NB4 (cell line): Measurements from ENCODE around the gene LCN2.

Experiments
- DNase-seq: peaks from one replicate; pipeline ENCODE4 v3.0.0; 2010; ENCODE audit warnings: low read depth
- H3K4me3 ChIP-seq: one replicate; pipeline ENCODE4 v1.5.1; 2011; ENCODE audit warnings: mild to moderate bottlenecking, low read depth, low read length, moderate library complexity
- CTCF ChIP-seq: IDR thresholded peaks from one replicate; pipeline ENCODE4 v1.5.1; 2012; ENCODE audit warnings: low read depth, low read length
- MAX ChIP-seq: IDR thresholded peaks from 2 replicates; pipeline ENCODE4 v1.6.1; 2011; ENCODE audit warnings: low read depth, low read length
- MYC ChIP-seq: IDR thresholded peaks from 2 replicates; pipeline ENCODE4 v1.6.1; 2011; ENCODE audit warnings: low read depth, low read length
- POLR2A ChIP-seq: IDR thresholded peaks from 2 replicates; pipeline ENCODE4 v1.6.1; 2011; ENCODE audit warnings: mild to moderate bottlenecking; ENCODE audit not compliant: insufficient read length; ENCODE audit errors: extremely low read depth

Gene LCN2

DNA sequence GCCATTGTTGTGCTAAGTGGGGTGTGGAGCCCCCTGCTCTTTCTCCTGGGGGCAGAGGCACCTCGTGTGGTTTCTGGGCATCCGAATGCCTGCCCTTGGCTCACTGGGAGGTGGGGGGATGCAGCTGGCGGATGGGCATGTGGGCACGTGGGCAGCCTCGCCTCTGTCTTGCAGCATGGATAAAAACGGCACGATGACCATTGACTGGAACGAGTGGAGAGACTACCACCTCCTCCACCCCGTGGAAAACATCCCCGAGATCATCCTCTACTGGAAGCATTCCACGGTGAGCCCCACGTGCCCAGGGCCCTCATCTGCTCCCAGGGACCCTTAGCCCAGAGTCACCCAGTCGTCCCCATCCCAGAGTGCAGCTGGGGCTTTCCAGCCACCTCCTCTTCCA, 47.1 kb upstream of the LCN2 start:
- no peak overlapping the region for H3K4me3 ChIP-seq
- no peak for TF ChIP-seq MYC
- no peak for TF ChIP-seq CTCF
- TF ChIP-seq POLR2A, result no peak
- no peak for TF ChIP-seq MAX
- no peak for DNase-seq

- TF ChIP-seq CTCF (no peak), POLR2A (no peak), MYC (no peak), MAX (no peak)
- no peak overlapping the region for H3K4me3 ChIP-seq
- DNase-seq, result no peak
Observed at GRCh38 chr9:128102861-128103588, 46.2 kb upstream of the LCN2 start.

DNA sequence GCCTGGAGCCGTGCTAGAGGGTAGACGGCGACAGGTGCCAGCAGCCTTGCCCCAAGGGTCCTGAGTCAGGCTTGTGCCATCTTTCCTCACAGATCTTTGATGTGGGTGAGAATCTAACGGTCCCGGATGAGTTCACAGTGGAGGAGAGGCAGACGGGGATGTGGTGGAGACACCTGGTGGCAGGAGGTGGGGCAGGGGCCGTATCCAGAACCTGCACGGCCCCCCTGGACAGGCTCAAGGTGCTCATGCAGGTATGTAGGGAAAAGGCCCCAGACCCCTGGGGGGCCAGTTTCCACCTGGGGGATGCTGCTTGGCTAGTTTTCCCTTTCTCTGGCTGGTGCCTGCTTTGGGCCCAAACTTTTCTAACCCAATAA, 45.7 kb upstream of the LCN2 start:
- H3K4me3 ChIP-seq, result no peak overlapping the region
- TF ChIP-seq POLR2A, result no peak
- DNase-seq, result no peak

DNA sequence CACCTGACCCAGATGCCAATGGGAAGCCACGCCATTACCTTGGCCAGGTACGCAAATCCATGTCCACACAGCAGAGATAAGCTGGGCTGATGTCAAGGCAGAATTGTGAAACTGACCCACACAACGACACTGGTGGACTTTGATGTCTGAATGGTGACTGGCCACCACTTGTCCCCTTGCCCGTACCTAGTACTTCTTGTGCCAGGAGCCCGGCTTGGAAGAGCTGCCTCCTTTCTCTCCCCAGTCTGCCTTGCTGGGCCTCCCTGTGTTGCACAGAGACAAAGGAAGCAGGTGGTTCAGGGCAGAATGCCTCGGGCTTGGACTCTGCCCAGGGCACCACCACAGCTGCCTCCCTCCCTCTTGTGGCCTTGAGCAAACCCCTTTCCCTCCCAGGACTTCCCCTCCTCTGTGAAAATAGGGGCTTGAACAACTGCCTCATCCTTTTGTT, 45.1 kb upstream of the LCN2 start:
- no peak for TF ChIP-seq CTCF
- no peak for TF ChIP-seq MAX
- TF ChIP-seq MYC, result no peak
- TF ChIP-seq POLR2A, result no peak
- no peak for DNase-seq

GRCh38 chr9:128105538-128106175, 43.6 kb upstream of the LCN2 start:
- no peak overlapping the region for H3K4me3 ChIP-seq
- no peak for TF ChIP-seq POLR2A
- no peak for TF ChIP-seq CTCF
- TF ChIP-seq MYC, result no peak
- TF ChIP-seq MAX, result no peak
- no peak for DNase-seq

More for the DNA sequence above, 45.1 kb upstream of the LCN2 start:
- H3K4me3 ChIP-seq, result no peak overlapping the region

DNA sequence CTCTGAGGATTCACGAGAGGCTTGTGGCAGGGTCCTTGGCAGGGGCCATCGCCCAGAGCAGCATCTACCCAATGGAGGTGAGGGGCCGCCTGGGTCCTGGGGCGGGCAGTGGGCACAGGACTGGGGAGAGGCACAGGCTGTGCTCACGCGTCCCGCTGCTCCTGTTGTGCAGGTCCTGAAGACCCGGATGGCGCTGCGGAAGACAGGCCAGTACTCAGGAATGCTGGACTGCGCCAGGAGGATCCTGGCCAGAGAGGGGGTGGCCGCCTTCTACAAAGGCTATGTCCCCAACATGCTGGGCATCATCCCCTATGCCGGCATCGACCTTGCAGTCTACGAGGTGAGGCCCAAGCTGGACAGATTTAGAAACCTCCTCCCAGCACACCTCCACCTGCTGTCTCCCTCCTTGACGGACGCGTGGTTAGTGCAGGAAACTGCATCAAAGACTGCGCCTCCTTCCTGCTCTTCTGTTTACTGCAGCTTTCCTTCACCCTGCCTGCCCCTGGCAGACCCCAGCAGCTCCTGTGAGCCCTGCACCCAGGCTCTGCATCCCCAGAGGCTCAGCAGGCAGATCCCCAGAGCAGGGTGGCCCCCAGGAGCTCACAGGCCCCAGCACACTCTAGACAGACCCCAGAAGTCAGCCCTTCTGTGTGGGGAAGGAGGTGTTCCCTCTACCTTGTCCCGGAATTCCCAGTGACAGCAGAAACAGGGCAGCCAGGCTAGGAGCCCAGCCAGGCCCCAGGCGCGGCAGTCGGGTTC, 42.9 kb upstream of the LCN2 start:
- H3K4me3 ChIP-seq, result no peak overlapping the region
- TF ChIP-seq MYC, result no peak
- TF ChIP-seq MAX, result no peak
- no peak for TF ChIP-seq POLR2A
- no peak for DNase-seq
